Measurements from ENCODE around the gene BBX.

- no peak for TF ChIP-seq CTCF (IDR thresholded peaks at IDR 0.05)
- TF ChIP-seq POLR2AphosphoS5 (IDR thresholded peaks at IDR 0.05; ENCODE audit: insufficient read depth in 1 of 2, low read depth in 1 of 2), result no peak
- TF ChIP-seq POLR2A (IDR thresholded peaks at IDR 0.05), result no peak
Observed at GRCh38 chr3:107817076-107817475, 294.3 kb downstream of the BBX start.

Data from vagina (tissue), 2 donors.